OCI-LY7 (cell line): ENCODE results near the gene KLC1. TPM values are rescaled to one million over a fixed set of nuclear protein-coding genes. Genes with fewer than 3 reads are reported as not detected.

Experiments used
- BruUV-seq: library from RNA; stranded (reverse); fragments of 400-500 nt; replicated peaks from 2 replicates; lab custom pipeline; 2021; lab: Mats Ljungman, UMichigan
- CTCF ChIA-PET: fragments of 300-600 bp; sonication (Branson Sonifier 250); formaldehyde crosslinking; loops from one replicate; lab custom pipeline; 2022; ENCODE audit warnings: antibody characterized with exemption; ENCODE audit not compliant: unreplicated experiment; lab: Charles Lee
- POLR2A ChIA-PET: fragments of 300-600 bp; sonication (Branson Sonifier 250); formaldehyde crosslinking; loops from one replicate; lab custom pipeline; 2022; ENCODE audit warnings: antibody characterized with exemption; lab: Charles Lee
- DNase-seq: peaks from one replicate; pipeline ENCODE4 v3.0.0-alpha.2; 2015; ENCODE audit warnings: low spot score
- H2AFZ ChIP-seq: fragments of 200-600 bp; sonication (generic), shearing (Covaris generic); 2 replicates; pipeline ENCODE4 v1.6.1; 2014; ENCODE audit warnings: mild to moderate bottlenecking, antibody characterized with exemption, low read length, moderate library complexity
- H3K27ac ChIP-seq: fragments of 200-600 bp; sonication (generic); 2 replicates; pipeline ENCODE4 v1.5.1; 2014; ENCODE audit warnings: mixed run types, low read depth, mild to moderate bottlenecking, moderate library complexity, low read length, inconsistent platforms; ENCODE audit not compliant: poor library complexity, severe bottlenecking
- H3K36me3 ChIP-seq: fragments of 200-600 bp; sonication (generic); 2 replicates; pipeline ENCODE4 v1.6.1; 2014; ENCODE audit warnings: mild to moderate bottlenecking, antibody characterized with exemption, low read length, moderate library complexity, mixed read lengths; ENCODE audit not compliant: insufficient read depth
- H3K4me1 ChIP-seq: fragments of 200-600 bp; sonication (generic); 2 replicates; pipeline ENCODE4 v1.5.1; 2014; ENCODE audit warnings: mild to moderate bottlenecking, low read length; ENCODE audit not compliant: insufficient read depth, poor library complexity, severe bottlenecking
- H3K4me2 ChIP-seq: fragments of 200-600 bp; sonication (generic); 2 replicates; pipeline ENCODE4 v1.6.1; 2014; ENCODE audit warnings: mild to moderate bottlenecking, low read length
- H3K4me3 ChIP-seq: fragments of 200-600 bp; sonication (generic); 2 replicates; pipeline ENCODE4 v1.5.1; 2014; ENCODE audit warnings: mild to moderate bottlenecking, low read depth, low read length; ENCODE audit not compliant: poor library complexity, severe bottlenecking
- H3K79me2 ChIP-seq: fragments of 200-600 bp; sonication (generic); 2 replicates; pipeline ENCODE4 v1.6.1; 2016; ENCODE audit warnings: low read depth, mild to moderate bottlenecking, low read length, moderate library complexity, mixed read lengths; ENCODE audit not compliant: insufficient read depth
- H3K9me2 ChIP-seq: fragments of 200-600 bp; sonication (generic); 2 replicates; pipeline ENCODE4 v1.6.1; 2016; ENCODE audit warnings: mild to moderate bottlenecking, low read length, mixed read lengths; ENCODE audit not compliant: insufficient read depth
- H3K9me3 ChIP-seq: fragments of 200-600 bp; sonication (generic); 2 replicates; pipeline ENCODE4 v1.6.1; 2014; ENCODE audit warnings: mild to moderate bottlenecking, mixed run types, low read length, mixed read lengths
- H4K20me1 ChIP-seq: fragments of 200-600 bp; sonication (generic); 2 replicates; pipeline ENCODE4 v1.6.1; 2014; ENCODE audit warnings: mild to moderate bottlenecking, antibody characterized with exemption, low read length, moderate library complexity, mixed read lengths; ENCODE audit not compliant: insufficient read depth
- CTCF ChIP-seq: fragments of 200-600 bp; sonication (generic); conservative IDR thresholded peaks from 2 replicates; pipeline ENCODE4 v1.5.1; 2014; ENCODE audit warnings: mild to moderate bottlenecking, antibody characterized with exemption, low read length, moderate library complexity, mixed read lengths
- EZH2phosphoT487 ChIP-seq: fragments of 200-600 bp; sonication (generic); IDR thresholded peaks from 2 replicates; pipeline ENCODE4 v1.6.1; 2018; ENCODE audit warnings: low read depth, borderline replicate concordance, mild to moderate bottlenecking, mixed run types, antibody characterized with exemption, low read length, moderate library complexity, mixed read lengths
- intact Hi-C: fragments of 100-400 bp; cut with micrococcal nuclease; formaldehyde crosslinking; loops from one replicate; pipeline ENCODE4 v1.10.0; 2022; ENCODE audit not compliant: unreplicated experiment
- total RNA-seq, 2 experiments: library from RNA; depleted of rRNA in 1 of 2; stranded (reverse); fragments of >200 nt in 1 of 2; shearing (Covaris generic) in 1 of 2; gene quantifications; 2 replicates each; pipeline ENCODE4 v1.2.3, GENCODE V29; 2014 to 2022

Gene KLC1
- total RNA-seq, 2 experiments from 2014 or later = 147 to 157 TPM

DNA sequence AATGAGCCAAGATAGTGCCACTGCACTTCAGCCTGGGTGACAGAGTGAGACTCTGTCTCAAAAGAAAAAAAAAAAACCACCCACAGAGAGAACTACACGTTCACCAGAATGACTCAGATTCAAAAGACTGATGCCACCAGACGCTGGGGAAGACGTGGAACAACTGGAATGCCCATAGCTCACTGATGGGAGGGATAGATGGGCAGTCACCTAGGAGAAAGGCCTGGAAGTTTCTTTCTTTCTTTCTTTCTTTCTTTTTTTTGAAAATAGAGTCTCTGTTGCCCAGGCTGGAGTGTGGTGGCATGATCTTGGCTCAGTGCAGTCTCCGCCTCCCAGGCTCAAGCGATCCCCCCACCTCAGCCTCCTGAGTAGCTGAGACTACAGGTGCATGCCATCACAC is 10.0 kb upstream of the KLC1 start:
- Histone ChIP-seq H3K27ac (no peak overlapping the region), H3K4me3 (no peak overlapping the region), H3K9me2 (no peaks in the 10 kb centered on the region), H3K36me3 (no peaks in the 10 kb centered on the region), H3K79me2 (no peaks in the 10 kb centered on the region), H3K9me3 (no peaks in the 10 kb centered on the region), H3K4me2 (no peak overlapping the region), H2AFZ (no peak overlapping the region), H4K20me1 (no peaks in the 10 kb centered on the region), H3K4me1 (peaks cover 17% of the 10 kb centered on the region)
- ChIA-PET POLR2A (no interaction called here), CTCF (no interaction called here)
- TF ChIP-seq EZH2phosphoT487 = no peak
- TF ChIP-seq CTCF = no peak
- BruUV-seq = no TSS peak
- DNase-seq = no peak
- intact Hi-C loops = no loop called here

GRCh38 chr14:103621860-103622259 is 7.2 kb upstream of the KLC1 start:
- DNase-seq = no peak
- H3K9me2 ChIP-seq = no peaks in the 10 kb centered on the region
- H3K9me3 ChIP-seq = no peaks in the 10 kb centered on the region
- intact Hi-C loops = no loop called here
- no peaks in the 10 kb centered on the region for H3K79me2 ChIP-seq
- H2AFZ ChIP-seq = no peak overlapping the region
- H3K4me1 ChIP-seq = peaks cover 45% of the 10 kb centered on the region
- H3K36me3 ChIP-seq = no peaks in the 10 kb centered on the region
- no peak overlapping the region for H3K27ac ChIP-seq
- ChIA-PET POLR2A (interaction anchor here (0.6 kb wide), 1 partner anchor 48 kb away, joined by 7 read pairs; no protein-coding TSS in a partner anchor), CTCF (no interaction called here)
- no peaks in the 10 kb centered on the region for H4K20me1 ChIP-seq
- no peak overlapping the region for H3K4me3 ChIP-seq
- no TSS peak for BruUV-seq
- H3K4me2 ChIP-seq = peak overlapping the region; percentile 0; the same call in 1 of the 2 replicates
- TF ChIP-seq EZH2phosphoT487 = no peak
- no peak for TF ChIP-seq CTCF

- Histone ChIP-seq H3K4me2 (peak overlapping the region; percentile 83; the same call in 1 of the 2 replicates), H4K20me1 (no peaks in the 10 kb centered on the region), H3K36me3 (no peaks in the 10 kb centered on the region), H3K9me3 (no peaks in the 10 kb centered on the region), H3K9me2 (no peaks in the 10 kb centered on the region), H3K4me1 (peaks cover 58% of the 10 kb centered on the region), H2AFZ (no peak overlapping the region), H3K27ac (no peak overlapping the region), H3K79me2 (no peaks in the 10 kb centered on the region), H3K4me3 (no peak overlapping the region)
- TF ChIP-seq CTCF = no peak
- no peak for TF ChIP-seq EZH2phosphoT487
- ChIA-PET POLR2A (no interaction called here), CTCF (no interaction called here)
- BruUV-seq = no TSS peak
- no peak for DNase-seq
- intact Hi-C loops = no loop called here
Measured at GRCh38 chr14:103623308-103623707, 5.7 kb upstream of the KLC1 start.
